Measurements from ENCODE around the gene TBC1D26.
"Not testable (repeated sequence)": the region's sequence is repeated elsewhere in the genome, so short reads cannot be mapped to it uniquely, and the experiment has no call there.

- TF ChIP-seq CTCF (IDR thresholded peaks at IDR 0.05; ENCODE audit: insufficient read depth, low read depth, low read length); EZH2 (IDR thresholded peaks at IDR 0.05; ENCODE audit: insufficient read depth, low read length): not testable (repeated sequence)
Observed at GRCh38 chr17:15704239-15704638, 27.8 kb upstream of the TBC1D26 start.
